ENCODE results near the gene RHBDD2. TPM values are rescaled to one million over a fixed set of nuclear protein-coding genes. Genes with fewer than 3 reads are reported as not detected.
"Not testable (repeated sequence)": the region's sequence is repeated elsewhere in the genome, so short reads cannot be mapped to it uniquely, and the experiment has no call there.

RHBDD2 gene
- total RNA-seq, result 10 to 100 TPM; 68.6 to 90.6 (median 74.5) TPM

- peak; percentile 90 to 93 for DNase-seq (ENCODE audit: low spot score in 2 of 2)
- WGBS, 2 donors, result 1% methylated on average over 50 to 51 of the region's 65 CpGs
- peak within 1 kb of the TSS; percentile 82 to 93 (median 90) for H3K27ac ChIP-seq
- peaks cover 0 to 30% (median 6%) of the 10 kb centered on the region in 3 donors for H3K36me3 ChIP-seq
- H3K4me1 ChIP-seq, result peaks cover 0 to 32% (median 11%) of the 10 kb centered on the region in 4 donors
- H3K9me3 ChIP-seq, result no peaks in the 10 kb centered on the region
- H3K27me3 ChIP-seq, result no peaks in the 10 kb centered on the region
- H3K4me3 ChIP-seq, result peak within 1 kb of the TSS; percentile 50 to 96 (median 88)
- TF ChIP-seq EP300 (IDR thresholded peaks at IDR 0.05) (peak; percentile 48 to 98), CTCF (IDR thresholded peaks at IDR 0.05) (peak in 3 of 5 experiments; percentile 13 to 60 (median 48)), POLR2A (IDR thresholded peaks at IDR 0.05) (peak; percentile 76 to 96)
Measured at GRCh38 chr7:75878769-75879611, at the start of gene RHBDD2. TSS of gene RHBDD2 (plus strand) at chr7:75879034. CDS start at chr7:75879083, 49 bp downstream.

GRCh38 chr7:75829656-75830055 lies 49.2 kb upstream of the RHBDD2 start:
- not testable (repeated sequence) for DNase-seq (ENCODE audit: low spot score in 2 of 2); H3K27me3 ChIP-seq; H3K27ac ChIP-seq; H3K9me3 ChIP-seq; H3K4me1 ChIP-seq; H3K4me3 ChIP-seq; H3K36me3 ChIP-seq
- 40 to 43% methylated on average over 6 of the region's 6 CpGs for whole genome bisulfite sequencing, 2 donors

GRCh38 chr7:75830978-75831377 lies 47.9 kb upstream of the RHBDD2 start:
- Histone ChIP-seq H3K36me3 (no peaks in the 10 kb centered on the region), H3K4me3 (no peak overlapping the region), H3K4me1 (no peaks in the 10 kb centered on the region), H3K27me3 (no peaks in the 10 kb centered on the region), H3K27ac (no peak overlapping the region), H3K9me3 (no peaks in the 10 kb centered on the region)
- TF ChIP-seq EP300 (IDR thresholded peaks at IDR 0.05), result no peak
- no peak for TF ChIP-seq POLR2A (IDR thresholded peaks at IDR 0.05)
- no peak for TF ChIP-seq CTCF (IDR thresholded peaks at IDR 0.05)
- DNase-seq (ENCODE audit: low spot score in 2 of 2), result no peak
- 94 to 98% methylated on average over 6 of the region's 6 CpGs for WGBS, 2 donors

GRCh38 chr7:75833662-75834061 lies 45.2 kb upstream of the RHBDD2 start:
- H3K4me1 ChIP-seq; H3K27ac ChIP-seq; H3K27me3 ChIP-seq; H3K36me3 ChIP-seq; H3K9me3 ChIP-seq; H3K4me3 ChIP-seq; DNase-seq (ENCODE audit: low spot score in 2 of 2): not testable (repeated sequence)
- 75 to 90% methylated on average over 6 of the region's 6 CpGs for WGBS, 2 donors

GRCh38 chr7:75835688-75836285 lies 43.0 kb upstream of the RHBDD2 start:
- H3K36me3 ChIP-seq, result no peaks in the 10 kb centered on the region
- WGBS, 2 donors, result 89 to 90% methylated on average over 29 of the region's 29 CpGs
- TF ChIP-seq CTCF (IDR thresholded peaks at IDR 0.05), result no peak
- no peak for TF ChIP-seq POLR2A (IDR thresholded peaks at IDR 0.05)
- no peak for TF ChIP-seq EP300 (IDR thresholded peaks at IDR 0.05)
- no peak overlapping the region for H3K4me3 ChIP-seq
- H3K27ac ChIP-seq, result no peak overlapping the region
- no peaks in the 10 kb centered on the region for H3K4me1 ChIP-seq
- H3K27me3 ChIP-seq, result no peaks in the 10 kb centered on the region
- DNase-seq (ENCODE audit: low spot score in 2 of 2), result no peak
- H3K9me3 ChIP-seq, result no peaks in the 10 kb centered on the region

- Histone ChIP-seq H3K9me3 (no peaks in the 10 kb centered on the region), H3K36me3 (no peaks in the 10 kb centered on the region), H3K4me3 (no peak overlapping the region), H3K27ac (no peak overlapping the region), H3K27me3 (no peaks in the 10 kb centered on the region), H3K4me1 (no peaks in the 10 kb centered on the region)
- no peak for TF ChIP-seq POLR2A (IDR thresholded peaks at IDR 0.05)
- no peak for TF ChIP-seq EP300 (IDR thresholded peaks at IDR 0.05)
- no peak for TF ChIP-seq CTCF (IDR thresholded peaks at IDR 0.05)
- 93 to 95% methylated on average over 7 of the region's 7 CpGs for WGBS, 2 donors
- DNase-seq (ENCODE audit: low spot score in 2 of 2), result no peak
Measured at GRCh38 chr7:75836798-75837197, 42.0 kb upstream of the RHBDD2 start.

GRCh38 chr7:75838281-75838930 lies 40.4 kb upstream of the RHBDD2 start:
- H3K36me3 ChIP-seq; H3K27ac ChIP-seq; DNase-seq (ENCODE audit: low spot score in 2 of 2); H3K9me3 ChIP-seq; H3K4me3 ChIP-seq; H3K27me3 ChIP-seq: not testable (repeated sequence)
- WGBS, 2 donors, result 77 to 80% methylated on average over 14 of the region's 14 CpGs
- H3K4me1 ChIP-seq, result peaks cover 0 to 14% (median 11%) of the 10 kb centered on the region in 4 donors

All from tibial nerve (tissue), 4 donors.